Stimulated activated CD8-positive, alpha-beta memory T cell treated with anti-CD3 and anti-CD28 coated beads, Interleukin-7, amount 100 ng/mL, for 48 hours (primary cell): ENCODE results near the gene CDC14A.
"Not testable (repeated sequence)": the region's sequence is repeated elsewhere in the genome, so short reads cannot be mapped to it uniquely, and the experiment has no call there.

ENCODE experiments used
- DNase-seq, 2 donors: peaks; one replicate each; pipeline ENCODE4 v3.0.0-alpha.2; 2020; ENCODE audit warnings: low read depth in 1 of 2; ENCODE audit errors: extremely low read depth in 1 of 2

CDC14A gene

GRCh38 chr1:100360790-100361510, 8.6 kb downstream of the CDC14A start:
- DNase-seq: no peak

- DNase-seq: no peak
These were observed 9.3 kb downstream of the CDC14A start for GRCh38 chr1:100361511-100362089.

GRCh38 chr1:100362821-100363466, 10.6 kb downstream of the CDC14A start:
- DNase-seq: no peak

GRCh38 chr1:100363831-100364230, 11.5 kb downstream of the CDC14A start:
- DNase-seq: no peak

GRCh38 chr1:100364697-100365096, 12.4 kb downstream of the CDC14A start:
- no peak for DNase-seq

GRCh38 chr1:100366209-100366525, 13.9 kb downstream of the CDC14A start:
- no peak for DNase-seq

GRCh38 chr1:100369339-100369738, 17.0 kb downstream of the CDC14A start:
- not testable (repeated sequence) for DNase-seq

GRCh38 chr1:100373953-100374352, 21.6 kb downstream of the CDC14A start:
- not testable (repeated sequence) for DNase-seq

- DNase-seq: not testable (repeated sequence)
These were observed 24.6 kb downstream of the CDC14A start for GRCh38 chr1:100376890-100377289.

- no peak for DNase-seq
These were observed 25.5 kb downstream of the CDC14A start for GRCh38 chr1:100377590-100378361.

- DNase-seq: no peak
These were observed 26.6 kb downstream of the CDC14A start for GRCh38 chr1:100378956-100379355.

- no peak for DNase-seq
These were observed 28.3 kb downstream of the CDC14A start for GRCh38 chr1:100380635-100381034.

GRCh38 chr1:100382657-100383056, 30.4 kb downstream of the CDC14A start:
- no peak for DNase-seq

- DNase-seq: no peak
These were observed 31.6 kb downstream of the CDC14A start for GRCh38 chr1:100383743-100384405.

GRCh38 chr1:100387209-100387608, 34.9 kb downstream of the CDC14A start:
- DNase-seq: no peak

- DNase-seq: no peak
These were observed 35.5 kb downstream of the CDC14A start for GRCh38 chr1:100387657-100388350.

- no peak for DNase-seq
These were observed 38.2 kb downstream of the CDC14A start for GRCh38 chr1:100390531-100390930.

GRCh38 chr1:100391675-100392074, 39.4 kb downstream of the CDC14A start:
- no peak for DNase-seq

- no peak for DNase-seq
These were observed 40.5 kb downstream of the CDC14A start for GRCh38 chr1:100392756-100393155.

- DNase-seq: no peak
These were observed 42.0 kb downstream of the CDC14A start for GRCh38 chr1:100394285-100394684.
